Measurements from ENCODE around the gene LEKR1.

GRCh38 chr3:156963096-156963495 is 136.9 kb downstream of the LEKR1 start:
- TF ChIP-seq CTCF (IDR thresholded peaks at IDR 0.05), result no peak
- no peak for TF ChIP-seq EP300 (IDR thresholded peaks at IDR 0.05)
- no peak for TF ChIP-seq POLR2A (IDR thresholded peaks at IDR 0.05)

Measured in tibial nerve (tissue), 4 donors.